NCI-H128 (cell line): ENCODE data around the gene BARD1.
"Not testable (repeated sequence)": the region's sequence is repeated elsewhere in the genome, so short reads cannot be mapped to it uniquely, and the experiment has no call there.

ENCODE experiments used
- DNase-seq: peaks from one replicate; lab custom pipeline; 2025; ENCODE audit not compliant: unreplicated experiment; lab: John Stamatoyannopoulos, UW

The BARD1 gene

GRCh38 chr2:214772443-214773015 is 37.0 kb downstream of the BARD1 start:
- DNase-seq = no peak

GRCh38 chr2:214765180-214765579 is 44.3 kb downstream of the BARD1 start:
- no peak for DNase-seq

GRCh38 chr2:214753455-214753854 is 56.0 kb downstream of the BARD1 start:
- no peak for DNase-seq

- DNase-seq = no peak
Observed at GRCh38 chr2:214750529-214750928, 59.0 kb downstream of the BARD1 start.

GRCh38 chr2:214747992-214748391 is 61.5 kb downstream of the BARD1 start:
- DNase-seq = no peak

GRCh38 chr2:214742119-214742518 is 67.4 kb downstream of the BARD1 start:
- DNase-seq = no peak

GRCh38 chr2:214740867-214741395 is 68.6 kb downstream of the BARD1 start:
- DNase-seq = no peak

GRCh38 chr2:214737188-214737587 is 72.3 kb downstream of the BARD1 start:
- DNase-seq = no peak

- no peak for DNase-seq
Observed at GRCh38 chr2:214730800-214731407, 78.6 kb downstream of the BARD1 start.

GRCh38 chr2:214730248-214730647 is 79.2 kb downstream of the BARD1 start:
- DNase-seq = no peak

- no peak for DNase-seq
Observed at GRCh38 chr2:214724741-214725140, 84.7 kb downstream of the BARD1 start.

GRCh38 chr2:214717837-214718236 is 91.6 kb downstream of the BARD1 start:
- DNase-seq = not testable (repeated sequence)

- no peak for DNase-seq
Observed at GRCh38 chr2:214716811-214717560, 92.5 kb downstream of the BARD1 start.

GRCh38 chr2:214715025-214715424 is 94.5 kb downstream of the BARD1 start:
- DNase-seq = no peak

GRCh38 chr2:214713080-214713830 is 96.2 kb downstream of the BARD1 start:
- no peak for DNase-seq

- DNase-seq = no peak
Observed at GRCh38 chr2:214710729-214711128, 98.8 kb downstream of the BARD1 start.

- DNase-seq = no peak
Observed at GRCh38 chr2:214706986-214707385, 102.5 kb downstream of the BARD1 start.

- no peak for DNase-seq
Observed at GRCh38 chr2:214699236-214699635, 110.2 kb downstream of the BARD1 start.

GRCh38 chr2:214696681-214697080 is 112.8 kb downstream of the BARD1 start:
- no peak for DNase-seq

GRCh38 chr2:214695789-214696188 is 113.7 kb downstream of the BARD1 start:
- DNase-seq = no peak

- DNase-seq = not testable (repeated sequence)
Observed at GRCh38 chr2:214683557-214683956, 125.9 kb downstream of the BARD1 start.
